HCT116 (cell line): ENCODE data around the gene MGST3. TPM values are rescaled to one million over a fixed set of nuclear protein-coding genes. Genes with fewer than 3 reads are reported as not detected.

ENCODE experiments used
- ATAC-seq: fragments of 200-7000 bp; cut with Tn5 transposase; 2 replicates; pipeline ENCODE4 v1.9.1; 2020; ENCODE audit warnings: mild to moderate bottlenecking, moderate library complexity
- BruUV-seq: library from RNA; stranded (reverse); fragments of 400-500 nt; replicated peaks from 2 replicates; lab custom pipeline; 2021; lab: Mats Ljungman, UMichigan
- CTCF ChIA-PET: fragments of 300-600 bp; sonication (Branson Sonifier 250); formaldehyde crosslinking; loops from one replicate; lab custom pipeline; 2021; ENCODE audit warnings: antibody characterized with exemption; lab: Charles Lee
- POLR2A ChIA-PET: fragments of 300-600, 350-600 bp; sonication (Branson Sonifier 250); formaldehyde crosslinking; loops from one replicate; lab custom pipeline; 2021; ENCODE audit warnings: antibody characterized with exemption; lab: Charles Lee
- RAD21 ChIA-PET, 2 experiments: fragments of 300-600 bp; sonication (Branson Sonifier 250); formaldehyde crosslinking; loops; one replicate each; lab custom pipeline; 2023; ENCODE audit warnings: low total read pairs in 2 of 2; ENCODE audit not compliant: uncharacterized antibody in 2 of 2, unreplicated experiment in 2 of 2, low non-redundant PET in 1 of 2; lab: Charles Lee
- DNase-seq: peaks from one replicate; pipeline ENCODE4 v3.0.0-alpha.2; 2010; ENCODE audit warnings: low read depth, low spot score
- H2AFZ ChIP-seq: fragments of 200-600 bp; shearing (Covaris generic), sonication (generic); 2 replicates; pipeline ENCODE4 v1.6.1; 2017; ENCODE audit warnings: low read depth, mixed run types, mixed read lengths, antibody characterized with exemption, low read length; ENCODE audit not compliant: poor library complexity, severe bottlenecking
- H3K27ac ChIP-seq: 2 replicates; pipeline ENCODE4 v1.5.1; 2012; ENCODE audit warnings: low read depth, low read length
- H3K27me3 ChIP-seq: fragments of 200-600 bp; sonication (generic); 2 replicates; pipeline ENCODE4 v1.6.1; 2016; ENCODE audit warnings: mixed run types, low read length, mixed read lengths; ENCODE audit not compliant: insufficient read depth
- H3K36me3 ChIP-seq, 2 experiments: fragments of 200-500 bp in 1 of 2; fragments of 200-600 bp in 1 of 2; sonication (Bioruptor generic) in 1 of 2; sonication (generic) in 1 of 2; 2 replicates each; pipeline versions ENCODE4 v1.5.1 to v1.6.1; 2014 to 2016; ENCODE audit warnings: low read length in 2 of 2, inconsistent platforms in 1 of 2, mixed read lengths in 1 of 2, mixed run types in 1 of 2; ENCODE audit not compliant: insufficient read depth in 2 of 2, control insufficient read depth in 1 of 2
- H3K4me1 ChIP-seq, 2 experiments: fragments of 200-600 bp in 1 of 2; sonication (generic) in 1 of 2; 2 replicates each; pipeline versions ENCODE4 v1.5.1 to v1.6.1; 2012 to 2017; ENCODE audit warnings: low read length in 2 of 2, inconsistent platforms in 1 of 2, mild to moderate bottlenecking in 1 of 2, mixed read lengths in 1 of 2, mixed run types in 1 of 2, moderate library complexity in 1 of 2; ENCODE audit not compliant: insufficient read depth in 2 of 2, control insufficient read depth in 1 of 2
- H3K4me2 ChIP-seq: fragments of 200-600 bp; sonication (generic); 2 replicates; pipeline ENCODE4 v1.6.1; 2017; ENCODE audit warnings: mixed run types, low read length, mixed read lengths
- H3K4me3 ChIP-seq, 2 experiments: fragments of 200-600 bp in 1 of 2; sonication (generic) in 1 of 2; replicated peaks in 1 of 2; 2 replicates each; pipeline ENCODE4 v1.5.1; 2011 to 2016; ENCODE audit warnings: low read length in 2 of 2, control low read depth in 1 of 2, low read depth in 1 of 2, mild to moderate bottlenecking in 1 of 2, mixed read lengths in 1 of 2, mixed run types in 1 of 2
- H3K79me2 ChIP-seq: fragments of 200-600 bp; sonication (generic); 2 replicates; pipeline ENCODE4 v1.6.1; 2017; ENCODE audit warnings: mild to moderate bottlenecking, mixed run types, low read length, moderate library complexity, mixed read lengths; ENCODE audit not compliant: insufficient read depth
- H3K9ac ChIP-seq: fragments of 200-600 bp; sonication (generic); 2 replicates; pipeline ENCODE4 v1.6.1; 2016; ENCODE audit warnings: low read length, mixed read lengths
- H3K9me2 ChIP-seq: fragments of 200-600 bp; sonication (generic), shearing (Covaris generic); 2 replicates; pipeline ENCODE4 v1.6.1; 2017; ENCODE audit warnings: mixed run types, mild to moderate bottlenecking, moderate library complexity; ENCODE audit not compliant: insufficient read depth
- H3K9me3 ChIP-seq, 2 experiments: fragments of 200-500 bp in 1 of 2; fragments of 200-600 bp in 1 of 2; sonication (Bioruptor generic) in 1 of 2; sonication (generic) in 1 of 2; 2 replicates each; pipeline ENCODE4 v1.6.1; 2014 to 2017; ENCODE audit warnings: low read length in 2 of 2, mixed read lengths in 2 of 2, inconsistent platforms in 1 of 2, low read depth in 1 of 2, mild to moderate bottlenecking in 1 of 2, mixed run types in 1 of 2, moderate library complexity in 1 of 2; ENCODE audit not compliant: control insufficient read depth in 1 of 2, insufficient read depth in 1 of 2
- H4K20me1 ChIP-seq: fragments of 200-600 bp; sonication (generic), shearing (Covaris generic); 2 replicates; pipeline ENCODE4 v1.6.1; 2017; ENCODE audit warnings: mixed run types, mild to moderate bottlenecking, moderate library complexity; ENCODE audit not compliant: insufficient read depth
- CBX3 ChIP-seq: IDR thresholded peaks from 2 replicates; pipeline ENCODE4 v1.6.1; 2012; ENCODE audit warnings: low read depth
- CEBPB ChIP-seq: IDR thresholded peaks from 2 replicates; pipeline ENCODE4 v1.6.1; 2012; ENCODE audit warnings: low read depth
- ELF1 ChIP-seq: IDR thresholded peaks from 2 replicates; pipeline ENCODE4 v1.6.1; 2012; ENCODE audit warnings: low read depth, borderline replicate concordance
- FOSL1 ChIP-seq: IDR thresholded peaks from 2 replicates; pipeline ENCODE4 v1.6.1; 2012; ENCODE audit warnings: low read depth
- POLR2A ChIP-seq: IDR thresholded peaks from 2 replicates; pipeline ENCODE4 v1.7.0; 2011; ENCODE audit warnings: borderline replicate concordance; ENCODE audit not compliant: insufficient read depth, insufficient read length; ENCODE audit errors: extremely low read depth
- POLR2AphosphoS5 ChIP-seq: IDR thresholded peaks from 2 replicates; pipeline ENCODE4 v1.6.1; 2011; ENCODE audit warnings: mild to moderate bottlenecking, low read depth, low read length, moderate library complexity
- SP1 ChIP-seq: IDR thresholded peaks from 2 replicates; pipeline ENCODE4 v1.6.1; 2012; ENCODE audit warnings: low read depth
- ZFX ChIP-seq: fragments of 450-650 bp; IDR thresholded peaks from 2 replicates; pipeline ENCODE4 v1.6.1; 2017
- ZNF274 ChIP-seq: fragments of 200-500 bp; sonication (Bioruptor generic); IDR thresholded peaks from 2 replicates; pipeline ENCODE4 v1.6.1; 2014; ENCODE audit warnings: mild to moderate bottlenecking, low read depth, low read length, inconsistent platforms
- intact Hi-C: fragments of 100-400 bp; cut with micrococcal nuclease; formaldehyde crosslinking; loops from 2 replicates; pipeline ENCODE4 v1.10.0; 2022
- total RNA-seq: library from RNA; stranded (reverse); gene quantifications from one replicate; pipeline ENCODE4 v1.2.1, GENCODE V29; 2021; ENCODE audit not compliant: unreplicated experiment
- TF ChIP-seq, protein P1 (sequence below): IDR thresholded peaks from 2 replicates; pipeline ENCODE4 v1.6.1; 2011; ENCODE audit warnings: mild to moderate bottlenecking, low read length, moderate library complexity; ENCODE audit not compliant: insufficient replicate concordance; ENCODE audit errors: extremely low read depth
- TF ChIP-seq, protein P2 (sequence below): IDR thresholded peaks from 2 replicates; pipeline ENCODE4 v1.6.1; 2012
- TF ChIP-seq, protein P3 (sequence below): IDR thresholded peaks from 2 replicates; pipeline ENCODE4 v1.6.1; 2012
- TF ChIP-seq, protein P4 (sequence below), 3 experiments: fragments of 200-600 bp in 1 of 3; sonication (generic) in 1 of 3; IDR thresholded peaks in 2 of 3; conservative IDR thresholded peaks in 1 of 3; 2 replicates each; pipeline ENCODE4 v1.5.1; 2012 to 2017; ENCODE audit warnings: low read depth in 2 of 3, low read length in 2 of 3, antibody characterized with exemption in 1 of 3, borderline replicate concordance in 1 of 3, control low read depth in 1 of 3, mild to moderate bottlenecking in 1 of 3, mixed read lengths in 1 of 3, mixed run types in 1 of 3, moderate library complexity in 1 of 3; ENCODE audit not compliant: insufficient read depth in 1 of 3
- TF ChIP-seq, protein P5 (sequence below): IDR thresholded peaks from 2 replicates; pipeline ENCODE4 v1.6.1; 2012; ENCODE audit warnings: low read depth

The MGST3 gene
- total RNA-seq, 1 experiment from 2014 or later, result 93.7 TPM

DNA sequence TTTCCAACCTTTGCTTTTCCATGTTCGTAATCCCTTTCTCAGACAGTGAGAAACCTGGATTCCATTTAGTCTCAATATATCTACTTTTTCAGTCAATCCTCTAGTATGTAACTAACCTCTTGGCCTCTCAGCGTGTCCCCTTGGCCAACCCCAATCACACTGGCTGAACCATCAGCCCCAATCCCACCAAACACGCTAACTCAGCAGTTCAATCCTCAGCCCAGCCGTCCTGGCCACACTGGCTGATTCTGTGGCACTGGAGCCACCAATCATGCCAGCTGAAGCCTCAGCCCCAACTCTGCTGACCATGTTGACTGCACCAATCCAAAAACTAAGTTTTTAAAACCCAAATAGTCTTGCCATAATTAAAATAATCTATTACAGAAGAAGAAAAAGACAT is 6.6 kb upstream of the MGST3 start (continued):
- TF ChIP-seq, protein P1, sequence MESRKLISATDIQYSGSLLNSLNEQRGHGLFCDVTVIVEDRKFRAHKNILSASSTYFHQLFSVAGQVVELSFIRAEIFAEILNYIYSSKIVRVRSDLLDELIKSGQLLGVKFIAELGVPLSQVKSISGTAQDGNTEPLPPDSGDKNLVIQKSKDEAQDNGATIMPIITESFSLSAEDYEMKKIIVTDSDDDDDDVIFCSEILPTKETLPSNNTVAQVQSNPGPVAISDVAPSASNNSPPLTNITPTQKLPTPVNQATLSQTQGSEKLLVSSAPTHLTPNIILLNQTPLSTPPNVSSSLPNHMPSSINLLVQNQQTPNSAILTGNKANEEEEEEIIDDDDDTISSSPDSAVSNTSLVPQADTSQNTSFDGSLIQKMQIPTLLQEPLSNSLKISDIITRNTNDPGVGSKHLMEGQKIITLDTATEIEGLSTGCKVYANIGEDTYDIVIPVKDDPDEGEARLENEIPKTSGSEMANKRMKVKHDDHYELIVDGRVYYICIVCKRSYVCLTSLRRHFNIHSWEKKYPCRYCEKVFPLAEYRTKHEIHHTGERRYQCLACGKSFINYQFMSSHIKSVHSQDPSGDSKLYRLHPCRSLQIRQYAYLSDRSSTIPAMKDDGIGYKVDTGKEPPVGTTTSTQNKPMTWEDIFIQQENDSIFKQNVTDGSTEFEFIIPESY, result no peak
- no peak for TF ChIP-seq POLR2A

DNA sequence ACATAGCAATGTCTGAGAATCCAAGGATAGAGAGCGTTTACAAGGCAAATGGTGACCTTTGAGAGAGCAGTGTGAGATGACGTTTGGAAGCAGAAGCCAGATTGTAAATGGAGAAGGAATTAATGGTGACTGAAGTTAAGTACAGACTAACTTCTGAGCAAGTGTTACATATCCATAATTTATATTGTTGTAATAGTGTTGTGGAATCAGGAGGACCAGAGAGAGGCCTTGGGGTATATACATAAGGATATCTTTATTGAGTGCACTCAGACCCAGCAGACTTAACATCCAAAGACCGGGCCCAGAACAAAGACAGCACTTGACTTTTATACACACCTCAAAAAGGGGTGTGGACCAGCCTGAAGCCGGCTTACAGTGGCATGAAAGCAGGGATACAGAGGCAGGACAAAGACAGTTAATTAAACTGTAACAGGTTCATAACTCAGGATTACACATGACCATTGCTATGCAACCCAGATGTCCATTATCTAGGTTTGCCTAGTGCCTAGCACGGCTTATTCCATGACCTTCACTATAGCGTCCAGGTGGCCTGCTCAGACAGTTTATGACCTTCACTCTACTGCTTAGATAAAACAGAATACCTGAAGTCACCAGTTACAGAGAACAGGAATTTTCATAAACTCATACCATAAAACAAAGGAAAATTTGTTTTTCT is 2.7 kb upstream of the MGST3 start:
- H3K79me2 ChIP-seq, result peaks cover 13% of the 10 kb centered on the region
- ATAC-seq, result no peak
- H3K4me1 ChIP-seq, result peaks cover 10 to 25% of the 10 kb centered on the region in 2 experiments
- no peak overlapping the region for H3K4me3 ChIP-seq
- H3K27me3 ChIP-seq, result no peaks in the 10 kb centered on the region
- ChIA-PET CTCF (no interaction called here), POLR2A (no interaction called here), RAD21 (no interaction called here)
- H3K27ac ChIP-seq, result no peak overlapping the region
- intact Hi-C loops, result no loop called here
- H3K9ac ChIP-seq, result no peak overlapping the region
- BruUV-seq, result no TSS peak
- no peaks in the 10 kb centered on the region for H3K9me2 ChIP-seq
- TF ChIP-seq ZNF274 (no peak), CBX3 (no peak), ZFX (no peak), SP1 (no peak), POLR2AphosphoS5 (no peak), FOSL1 (no peak), CEBPB (no peak), ELF1 (no peak)
- TF ChIP-seq, protein P1, result no peak
- TF ChIP-seq, protein P2, sequence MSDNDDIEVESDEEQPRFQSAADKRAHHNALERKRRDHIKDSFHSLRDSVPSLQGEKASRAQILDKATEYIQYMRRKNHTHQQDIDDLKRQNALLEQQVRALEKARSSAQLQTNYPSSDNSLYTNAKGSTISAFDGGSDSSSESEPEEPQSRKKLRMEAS, result no peak
- TF ChIP-seq, protein P3, sequence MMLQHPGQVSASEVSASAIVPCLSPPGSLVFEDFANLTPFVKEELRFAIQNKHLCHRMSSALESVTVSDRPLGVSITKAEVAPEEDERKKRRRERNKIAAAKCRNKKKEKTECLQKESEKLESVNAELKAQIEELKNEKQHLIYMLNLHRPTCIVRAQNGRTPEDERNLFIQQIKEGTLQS, result no peak
- TF ChIP-seq, protein P4, sequence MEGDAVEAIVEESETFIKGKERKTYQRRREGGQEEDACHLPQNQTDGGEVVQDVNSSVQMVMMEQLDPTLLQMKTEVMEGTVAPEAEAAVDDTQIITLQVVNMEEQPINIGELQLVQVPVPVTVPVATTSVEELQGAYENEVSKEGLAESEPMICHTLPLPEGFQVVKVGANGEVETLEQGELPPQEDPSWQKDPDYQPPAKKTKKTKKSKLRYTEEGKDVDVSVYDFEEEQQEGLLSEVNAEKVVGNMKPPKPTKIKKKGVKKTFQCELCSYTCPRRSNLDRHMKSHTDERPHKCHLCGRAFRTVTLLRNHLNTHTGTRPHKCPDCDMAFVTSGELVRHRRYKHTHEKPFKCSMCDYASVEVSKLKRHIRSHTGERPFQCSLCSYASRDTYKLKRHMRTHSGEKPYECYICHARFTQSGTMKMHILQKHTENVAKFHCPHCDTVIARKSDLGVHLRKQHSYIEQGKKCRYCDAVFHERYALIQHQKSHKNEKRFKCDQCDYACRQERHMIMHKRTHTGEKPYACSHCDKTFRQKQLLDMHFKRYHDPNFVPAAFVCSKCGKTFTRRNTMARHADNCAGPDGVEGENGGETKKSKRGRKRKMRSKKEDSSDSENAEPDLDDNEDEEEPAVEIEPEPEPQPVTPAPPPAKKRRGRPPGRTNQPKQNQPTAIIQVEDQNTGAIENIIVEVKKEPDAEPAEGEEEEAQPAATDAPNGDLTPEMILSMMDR (IDR thresholded peaks at IDR 0.05 in 2 of 3, conservative IDR thresholded peaks at IDR 0.05 in 1 of 3; ENCODE audit: borderline replicate concordance in 1 of 3, insufficient read depth in 1 of 3, low read depth in 2 of 3, low read length in 2 of 3), result no peak
- TF ChIP-seq, protein P5, sequence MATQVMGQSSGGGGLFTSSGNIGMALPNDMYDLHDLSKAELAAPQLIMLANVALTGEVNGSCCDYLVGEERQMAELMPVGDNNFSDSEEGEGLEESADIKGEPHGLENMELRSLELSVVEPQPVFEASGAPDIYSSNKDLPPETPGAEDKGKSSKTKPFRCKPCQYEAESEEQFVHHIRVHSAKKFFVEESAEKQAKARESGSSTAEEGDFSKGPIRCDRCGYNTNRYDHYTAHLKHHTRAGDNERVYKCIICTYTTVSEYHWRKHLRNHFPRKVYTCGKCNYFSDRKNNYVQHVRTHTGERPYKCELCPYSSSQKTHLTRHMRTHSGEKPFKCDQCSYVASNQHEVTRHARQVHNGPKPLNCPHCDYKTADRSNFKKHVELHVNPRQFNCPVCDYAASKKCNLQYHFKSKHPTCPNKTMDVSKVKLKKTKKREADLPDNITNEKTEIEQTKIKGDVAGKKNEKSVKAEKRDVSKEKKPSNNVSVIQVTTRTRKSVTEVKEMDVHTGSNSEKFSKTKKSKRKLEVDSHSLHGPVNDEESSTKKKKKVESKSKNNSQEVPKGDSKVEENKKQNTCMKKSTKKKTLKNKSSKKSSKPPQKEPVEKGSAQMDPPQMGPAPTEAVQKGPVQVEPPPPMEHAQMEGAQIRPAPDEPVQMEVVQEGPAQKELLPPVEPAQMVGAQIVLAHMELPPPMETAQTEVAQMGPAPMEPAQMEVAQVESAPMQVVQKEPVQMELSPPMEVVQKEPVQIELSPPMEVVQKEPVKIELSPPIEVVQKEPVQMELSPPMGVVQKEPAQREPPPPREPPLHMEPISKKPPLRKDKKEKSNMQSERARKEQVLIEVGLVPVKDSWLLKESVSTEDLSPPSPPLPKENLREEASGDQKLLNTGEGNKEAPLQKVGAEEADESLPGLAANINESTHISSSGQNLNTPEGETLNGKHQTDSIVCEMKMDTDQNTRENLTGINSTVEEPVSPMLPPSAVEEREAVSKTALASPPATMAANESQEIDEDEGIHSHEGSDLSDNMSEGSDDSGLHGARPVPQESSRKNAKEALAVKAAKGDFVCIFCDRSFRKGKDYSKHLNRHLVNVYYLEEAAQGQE, result no peak
- TF ChIP-seq, all 23 proteins: peak for 0
- Histone ChIP-seq H4K20me1 (no peaks in the 10 kb centered on the region), H3K36me3 (no peaks in the 10 kb centered on the region), H2AFZ (no peak overlapping the region), H3K9me3 (no peaks in the 10 kb centered on the region), H3K4me2 (no peak overlapping the region)
- DNase-seq, result no peak
